GM15510 (cell line): ENCODE results near the gene SH2D3C.

Experiments used
- POLR2A ChIP-seq: IDR thresholded peaks from 3 replicates; pipeline ENCODE4 v1.6.1; 2011; ENCODE audit warnings: borderline replicate concordance; ENCODE audit not compliant: insufficient read length; ENCODE audit errors: extremely low read depth

The SH2D3C gene

GRCh38 chr9:127767410-127767809 lies 11.1 kb downstream of the SH2D3C start:
- no peak for TF ChIP-seq POLR2A

- TF ChIP-seq POLR2A, result no peak
Measured at GRCh38 chr9:127765418-127765817, 13.0 kb downstream of the SH2D3C start.

- TF ChIP-seq POLR2A, result no peak
Measured at GRCh38 chr9:127763918-127764384, 14.5 kb downstream of the SH2D3C start.

GRCh38 chr9:127762111-127762676 lies 16.3 kb downstream of the SH2D3C start:
- no peak for TF ChIP-seq POLR2A

GRCh38 chr9:127761491-127761956 lies 16.9 kb downstream of the SH2D3C start:
- no peak for TF ChIP-seq POLR2A

GRCh38 chr9:127761061-127761460 lies 17.4 kb downstream of the SH2D3C start:
- TF ChIP-seq POLR2A, result no peak

- no peak for TF ChIP-seq POLR2A
Measured at GRCh38 chr9:127758843-127759242, 19.6 kb downstream of the SH2D3C start.

- no peak for TF ChIP-seq POLR2A
Measured at GRCh38 chr9:127756233-127756632, 22.2 kb downstream of the SH2D3C start.

GRCh38 chr9:127755061-127756060 lies 23.1 kb downstream of the SH2D3C start:
- no peak for TF ChIP-seq POLR2A

- no peak for TF ChIP-seq POLR2A
Measured at GRCh38 chr9:127754099-127755060, 24.1 kb downstream of the SH2D3C start.

GRCh38 chr9:127753622-127754021 lies 24.8 kb downstream of the SH2D3C start:
- TF ChIP-seq POLR2A, result no peak

- no peak for TF ChIP-seq POLR2A
Measured at GRCh38 chr9:127753148-127753547, 25.3 kb downstream of the SH2D3C start.

- TF ChIP-seq POLR2A, result no peak
Measured at GRCh38 chr9:127751269-127752054, 27.0 kb downstream of the SH2D3C start.
